GM12873 (cell line): ENCODE measurements around the gene LCN6.

ENCODE experiments used
- TF ChIP-seq, protein P1 (sequence below): IDR thresholded peaks from 2 replicates; pipeline ENCODE4 v1.5.1; 2012; ENCODE audit warnings: low read depth, mild to moderate bottlenecking, moderate library complexity, low read length, control low read depth; ENCODE audit not compliant: insufficient read depth; ENCODE audit errors: missing control alignments

The LCN6 gene

GRCh38 chr9:136751814-136752213, 3.5 kb upstream of the LCN6 start:
- TF ChIP-seq, protein P1, sequence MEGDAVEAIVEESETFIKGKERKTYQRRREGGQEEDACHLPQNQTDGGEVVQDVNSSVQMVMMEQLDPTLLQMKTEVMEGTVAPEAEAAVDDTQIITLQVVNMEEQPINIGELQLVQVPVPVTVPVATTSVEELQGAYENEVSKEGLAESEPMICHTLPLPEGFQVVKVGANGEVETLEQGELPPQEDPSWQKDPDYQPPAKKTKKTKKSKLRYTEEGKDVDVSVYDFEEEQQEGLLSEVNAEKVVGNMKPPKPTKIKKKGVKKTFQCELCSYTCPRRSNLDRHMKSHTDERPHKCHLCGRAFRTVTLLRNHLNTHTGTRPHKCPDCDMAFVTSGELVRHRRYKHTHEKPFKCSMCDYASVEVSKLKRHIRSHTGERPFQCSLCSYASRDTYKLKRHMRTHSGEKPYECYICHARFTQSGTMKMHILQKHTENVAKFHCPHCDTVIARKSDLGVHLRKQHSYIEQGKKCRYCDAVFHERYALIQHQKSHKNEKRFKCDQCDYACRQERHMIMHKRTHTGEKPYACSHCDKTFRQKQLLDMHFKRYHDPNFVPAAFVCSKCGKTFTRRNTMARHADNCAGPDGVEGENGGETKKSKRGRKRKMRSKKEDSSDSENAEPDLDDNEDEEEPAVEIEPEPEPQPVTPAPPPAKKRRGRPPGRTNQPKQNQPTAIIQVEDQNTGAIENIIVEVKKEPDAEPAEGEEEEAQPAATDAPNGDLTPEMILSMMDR = no peak

- TF ChIP-seq, protein P1 = no peak
Observed at GRCh38 chr9:136751244-136751643, 2.9 kb upstream of the LCN6 start.

DNA sequence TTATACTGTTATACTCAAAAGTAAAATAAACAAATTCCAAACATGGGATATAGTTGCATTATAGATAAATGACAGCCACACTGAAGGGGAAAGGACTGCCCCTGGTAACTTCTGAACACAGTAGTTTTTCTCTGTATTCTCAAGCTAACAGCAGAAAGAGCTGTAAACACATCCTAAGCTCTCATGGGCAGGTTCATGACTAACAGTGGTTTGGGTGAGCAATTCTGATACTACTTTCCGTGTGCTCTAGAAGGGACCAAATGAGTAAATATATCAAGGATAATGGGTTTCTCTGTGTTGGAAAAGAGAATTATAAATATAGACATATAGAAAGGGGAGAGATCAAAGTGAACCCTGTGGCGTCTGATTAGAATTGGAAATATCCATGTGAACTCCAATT, 2.2 kb upstream of the LCN6 start:
- TF ChIP-seq, protein P1 = no peak

DNA sequence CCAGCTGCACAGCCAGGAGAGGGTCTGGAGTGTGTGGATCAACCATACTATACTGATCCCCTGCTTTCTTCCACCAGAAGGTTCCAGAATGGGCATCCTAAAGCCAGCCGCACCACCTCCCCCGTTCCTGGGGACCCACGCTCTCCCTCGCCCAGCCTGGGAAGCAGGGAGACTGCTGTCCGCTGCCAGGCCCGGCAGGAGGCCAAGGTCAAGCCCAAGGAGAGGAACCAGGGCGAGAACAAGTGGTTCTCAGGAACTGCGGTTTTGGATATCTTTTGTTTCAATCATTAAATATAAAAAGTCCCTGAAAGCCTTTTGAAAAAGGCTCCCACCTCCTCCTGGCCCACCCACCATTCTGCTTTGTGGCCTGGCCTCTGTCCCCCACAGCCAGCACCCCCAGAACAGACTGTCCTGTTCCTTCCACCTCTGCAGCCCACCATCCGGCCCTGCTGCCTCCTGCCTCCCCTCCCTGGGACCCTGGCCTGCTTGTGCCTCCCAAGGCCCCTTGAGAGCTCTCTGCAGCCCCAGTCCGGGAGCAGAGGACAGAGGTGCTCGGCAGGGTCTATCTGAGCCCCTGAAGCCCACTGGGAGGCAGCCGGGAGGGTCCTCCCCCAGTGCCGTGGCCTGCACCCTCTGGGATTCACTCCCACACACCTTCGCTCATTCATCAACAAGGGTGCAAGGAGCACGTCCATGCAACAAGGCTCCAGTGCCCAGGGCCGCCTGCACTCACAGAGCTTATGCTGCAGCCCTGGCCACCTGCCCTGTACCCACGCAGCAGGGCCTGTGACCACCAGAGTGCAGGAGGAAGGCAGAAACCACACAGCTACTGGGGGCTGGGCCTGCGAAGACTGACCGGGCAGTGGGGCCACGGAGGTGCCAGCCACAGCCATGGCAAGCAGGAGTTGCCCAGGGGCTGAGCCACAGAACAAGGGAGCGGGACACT, 614 bp upstream of the LCN6 start:
- TF ChIP-seq, protein P1 = no peak

DNA sequence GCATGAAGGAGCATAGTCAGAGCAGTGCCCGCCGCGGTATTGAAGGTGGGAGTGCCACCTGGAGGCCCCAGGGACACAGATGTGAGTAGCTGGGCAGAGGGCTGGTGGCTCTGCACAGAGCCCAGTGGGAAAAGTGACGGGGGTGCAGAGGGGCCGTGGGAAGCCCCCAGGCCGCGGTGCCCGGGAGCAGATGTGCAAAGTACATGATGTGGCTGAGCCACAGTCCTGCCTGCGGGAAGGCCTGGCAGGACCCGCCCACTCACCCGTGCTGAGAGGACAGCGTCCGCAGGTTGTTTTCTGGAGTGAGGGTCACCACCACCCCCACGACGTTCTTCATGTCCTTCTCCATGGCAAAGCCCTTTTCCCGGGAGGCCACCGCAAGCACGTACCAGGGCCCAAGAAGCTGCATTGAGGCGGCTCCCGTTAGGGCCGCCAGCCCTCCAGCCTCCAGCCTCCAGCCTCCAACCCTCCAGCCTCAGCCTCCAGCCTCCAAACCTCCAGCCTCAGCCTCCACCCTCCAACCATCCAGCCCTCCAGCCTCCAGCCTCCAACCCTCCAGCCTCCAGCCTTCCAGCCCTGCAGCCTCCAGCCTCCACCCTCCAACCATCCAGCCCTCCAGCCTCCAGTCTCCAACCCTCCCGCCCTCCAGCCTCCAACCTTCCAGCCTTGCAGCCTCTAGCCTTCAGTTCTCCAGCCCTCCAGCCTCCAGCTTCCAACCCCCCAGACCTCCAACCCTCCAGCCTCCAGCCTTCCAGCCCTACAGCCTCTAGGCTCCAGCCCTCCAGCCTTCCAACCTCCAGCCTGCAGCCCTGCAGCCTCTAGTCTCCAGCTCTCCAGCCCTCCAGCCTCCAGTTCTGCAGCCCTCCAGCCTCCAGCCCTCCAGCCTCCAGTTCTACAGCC, 914 bp downstream of the LCN6 start:
- TF ChIP-seq, protein P1 = no peak

- TF ChIP-seq, protein P1 = no peak
Observed at GRCh38 chr9:136746621-136747020, 1.7 kb downstream of the LCN6 start.

GRCh38 chr9:136746155-136746490, 2.2 kb downstream of the LCN6 start:
- TF ChIP-seq, protein P1 = no peak
